Mononuclear cell (primary cell): ENCODE data around the gene APOL6. TPM values are rescaled to one million over a fixed set of nuclear protein-coding genes. Genes with fewer than 3 reads are reported as not detected.
"Not testable (repeated sequence)": the region's sequence is repeated elsewhere in the genome, so short reads cannot be mapped to it uniquely, and the experiment has no call there.

Source experiments
- H3K27me3 ChIP-seq: 2 replicates; pipeline ENCODE4 v1.6.0; 2011; ENCODE audit warnings: low read length, control low read depth; ENCODE audit not compliant: insufficient read depth
- H3K4me1 ChIP-seq: 2 replicates; pipeline ENCODE4 v1.5.1; 2011; ENCODE audit warnings: mild to moderate bottlenecking, low read length, control low read depth; ENCODE audit not compliant: insufficient read depth
- H3K4me3 ChIP-seq: 2 replicates; pipeline ENCODE4 v1.5.1; 2011; ENCODE audit warnings: mild to moderate bottlenecking, low read length, moderate library complexity
- H3K9me3 ChIP-seq: 2 replicates; pipeline ENCODE4 v1.5.1; 2011; ENCODE audit warnings: low read depth, mild to moderate bottlenecking, control low read depth, low read length
- total RNA-seq: library from RNA; depleted of rRNA; stranded (reverse); fragments of >200 nt; gene quantifications from one replicate; pipeline ENCODE4 v1.2.3, GENCODE V29; 2012

APOL6 gene
- total RNA-seq, 1 donor: 54.4 TPM

- Histone ChIP-seq H3K4me1 (peaks cover 20% of the 10 kb centered on the region), H3K27me3 (no peaks in the 10 kb centered on the region), H3K9me3 (no peaks in the 10 kb centered on the region), H3K4me3 (no peak overlapping the region)
Observed at GRCh38 chr22:35611200-35611890, 36.9 kb upstream of the APOL6 start.

DNA sequence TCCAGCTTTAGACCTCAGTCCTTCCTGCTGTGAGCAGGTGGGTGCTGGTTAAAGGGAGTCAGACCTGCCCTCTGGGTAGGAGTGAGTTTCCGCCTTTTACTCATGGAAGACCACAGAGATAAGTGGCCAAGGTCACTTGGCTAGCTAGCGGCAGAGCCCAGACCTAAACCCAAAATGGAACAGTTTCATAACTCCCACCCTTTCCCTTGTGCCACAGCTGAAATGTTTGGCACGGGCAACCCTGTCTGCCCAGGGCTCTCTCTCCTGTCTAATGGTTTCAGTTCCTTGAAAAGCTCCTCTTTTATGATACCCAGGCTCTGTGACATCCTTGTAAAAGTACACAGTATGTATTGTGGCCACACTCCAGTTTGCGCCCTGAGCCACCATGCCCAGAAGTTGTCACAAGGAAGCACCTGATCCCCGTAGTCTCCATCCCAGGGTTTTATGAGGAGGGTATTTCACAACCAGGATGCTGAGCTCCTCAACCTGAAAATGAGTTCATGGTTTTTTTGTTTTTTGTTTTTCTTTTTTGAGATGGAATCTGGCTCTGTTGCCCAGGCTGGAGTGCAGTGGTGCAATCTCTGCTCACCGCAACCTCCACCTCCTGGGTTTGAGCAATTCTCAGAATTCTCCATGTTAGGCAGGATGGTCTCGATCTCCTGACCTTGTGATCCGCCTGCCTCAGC is 36.2 kb upstream of the APOL6 start:
- peaks cover 20% of the 10 kb centered on the region for H3K4me1 ChIP-seq
- no peaks in the 10 kb centered on the region for H3K27me3 ChIP-seq
- H3K9me3 ChIP-seq: no peaks in the 10 kb centered on the region
- H3K4me3 ChIP-seq: no peak overlapping the region

DNA sequence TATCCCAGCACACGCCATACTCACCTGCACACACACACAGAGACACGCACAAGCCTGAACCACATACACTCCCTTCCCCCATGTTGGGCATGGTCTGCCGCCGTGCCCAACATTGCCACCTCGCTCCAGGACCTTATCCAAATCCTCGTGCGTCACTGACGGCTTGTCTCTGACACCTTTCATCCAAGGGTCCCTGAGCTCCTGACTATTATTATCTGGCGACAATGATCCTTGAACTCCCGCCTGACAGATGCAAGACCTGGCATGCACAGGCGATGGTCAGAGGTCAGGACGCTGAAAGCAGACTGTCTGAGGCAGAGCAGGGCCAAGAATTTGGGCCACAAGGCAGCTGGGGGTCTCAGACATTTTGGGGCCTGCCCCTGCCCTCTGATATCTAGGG is 35.3 kb upstream of the APOL6 start:
- peaks cover 13% of the 10 kb centered on the region for H3K4me1 ChIP-seq
- H3K4me3 ChIP-seq: no peak overlapping the region
- no peaks in the 10 kb centered on the region for H3K27me3 ChIP-seq
- no peaks in the 10 kb centered on the region for H3K9me3 ChIP-seq

DNA sequence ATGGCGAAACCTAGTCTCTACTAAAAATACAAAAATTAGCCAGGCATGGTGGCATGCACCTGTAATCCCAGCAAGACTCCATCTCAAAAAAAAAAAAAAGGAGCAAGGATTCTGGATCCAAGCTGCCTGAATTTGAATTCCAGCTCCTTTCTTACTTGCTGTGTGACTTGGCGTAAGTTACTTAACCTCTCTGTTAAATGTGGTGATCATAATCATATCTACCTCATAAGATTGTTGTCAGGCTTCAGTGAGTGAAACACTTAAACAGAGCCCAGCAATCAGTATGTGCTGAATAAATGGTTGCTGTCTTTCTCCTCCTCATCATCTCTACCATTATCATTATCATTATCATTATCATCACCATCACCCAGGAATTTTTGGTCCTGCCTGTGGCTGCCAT is 33.8 kb upstream of the APOL6 start:
- H3K27me3 ChIP-seq: no peaks in the 10 kb centered on the region
- no peaks in the 10 kb centered on the region for H3K9me3 ChIP-seq
- no peak overlapping the region for H3K4me3 ChIP-seq
- H3K4me1 ChIP-seq: peaks cover 12% of the 10 kb centered on the region

DNA sequence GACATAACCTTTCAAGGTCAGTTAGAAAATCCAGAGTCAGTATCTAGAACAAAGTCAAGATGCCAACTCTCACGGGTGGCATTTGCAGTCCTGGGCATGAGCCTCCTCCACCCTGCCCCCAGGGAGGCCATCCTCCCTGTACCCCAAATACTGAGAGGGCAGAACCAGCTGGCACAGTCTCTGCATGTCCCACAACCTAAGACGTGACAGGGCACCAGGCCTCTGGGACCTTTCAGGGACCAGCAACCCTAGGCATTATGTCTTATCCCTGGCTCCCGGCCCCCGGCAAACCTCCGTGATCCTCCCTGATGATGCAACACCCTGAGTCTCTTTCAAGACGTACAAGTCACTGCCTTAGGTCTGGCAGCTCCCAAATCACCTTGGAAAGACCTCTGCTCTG is 33.1 kb upstream of the APOL6 start:
- Histone ChIP-seq H3K27me3 (no peaks in the 10 kb centered on the region), H3K4me1 (peaks cover 12% of the 10 kb centered on the region), H3K4me3 (no peak overlapping the region), H3K9me3 (no peaks in the 10 kb centered on the region)

DNA sequence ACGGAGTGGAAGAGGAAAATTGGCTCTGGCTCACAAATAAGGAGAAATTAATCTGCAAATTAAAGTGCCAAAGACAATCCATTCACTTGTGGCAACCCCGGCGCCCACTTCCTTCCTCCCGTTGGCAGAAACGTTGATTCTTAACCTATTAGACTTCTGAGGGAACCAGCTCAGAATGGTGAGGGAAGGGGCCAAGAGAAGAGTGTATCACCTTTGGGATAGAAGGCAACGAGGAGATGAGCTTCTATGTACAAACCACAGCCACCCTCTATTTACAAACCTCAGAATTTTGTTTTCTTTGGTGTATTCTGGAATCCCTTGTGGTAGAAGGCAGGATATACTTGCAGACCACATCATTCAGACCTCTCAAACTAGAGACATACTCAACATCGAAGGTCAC is 32.2 kb upstream of the APOL6 start:
- H3K9me3 ChIP-seq: no peaks in the 10 kb centered on the region
- no peaks in the 10 kb centered on the region for H3K27me3 ChIP-seq
- peaks cover 12% of the 10 kb centered on the region for H3K4me1 ChIP-seq
- H3K4me3 ChIP-seq: no peak overlapping the region

- H3K9me3 ChIP-seq: no peaks in the 10 kb centered on the region
- H3K4me1 ChIP-seq: peaks cover 2% of the 10 kb centered on the region
- no peak within 1 kb of the TSS for H3K4me3 ChIP-seq
- H3K27me3 ChIP-seq: no peaks in the 10 kb centered on the region
Observed at GRCh38 chr22:35617137-35617755, 31.0 kb upstream of the APOL6 start, which contains the start of gene MB. TSS of gene MB (minus strand) at chr22:35617329. CDS start at chr22:35617257, 72 bp downstream.

DNA sequence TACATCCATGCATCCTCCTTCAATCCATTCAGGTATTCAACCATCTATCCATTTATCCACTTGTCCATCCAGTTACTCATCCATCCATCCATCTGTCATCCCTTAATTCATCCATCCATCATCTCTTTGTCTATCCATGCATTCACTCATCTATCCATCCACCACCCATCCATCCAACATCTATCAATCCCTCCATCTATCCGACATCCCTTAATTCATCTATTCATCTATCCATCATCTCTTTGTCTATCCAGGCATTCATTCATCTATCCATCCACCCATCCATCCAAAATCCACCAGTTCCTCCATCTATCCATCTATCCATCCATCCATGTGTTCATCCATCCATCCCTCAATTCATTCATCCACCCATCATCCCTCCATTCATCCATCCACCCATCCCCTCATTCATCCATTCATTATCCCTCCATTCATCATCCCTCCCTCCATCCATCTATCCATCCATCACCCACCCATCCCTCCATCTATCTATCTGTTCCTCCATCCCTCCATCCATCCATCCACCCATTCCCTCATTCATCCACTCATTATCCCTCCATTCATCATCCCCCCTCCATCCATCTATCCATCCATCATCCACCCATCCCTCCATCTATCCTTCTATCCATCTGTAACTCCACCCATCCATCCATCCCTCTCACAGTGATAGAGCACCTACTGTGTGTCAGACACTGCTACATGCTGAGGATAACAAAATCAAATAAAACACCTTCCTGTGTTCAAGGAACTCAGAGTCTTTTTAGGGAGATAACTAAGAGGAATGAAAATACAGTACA is 29.6 kb upstream of the APOL6 start:
- Histone ChIP-seq H3K4me1 (no peaks in the 10 kb centered on the region), H3K27me3 (no peaks in the 10 kb centered on the region), H3K4me3 (no peak overlapping the region), H3K9me3 (no peaks in the 10 kb centered on the region)

DNA sequence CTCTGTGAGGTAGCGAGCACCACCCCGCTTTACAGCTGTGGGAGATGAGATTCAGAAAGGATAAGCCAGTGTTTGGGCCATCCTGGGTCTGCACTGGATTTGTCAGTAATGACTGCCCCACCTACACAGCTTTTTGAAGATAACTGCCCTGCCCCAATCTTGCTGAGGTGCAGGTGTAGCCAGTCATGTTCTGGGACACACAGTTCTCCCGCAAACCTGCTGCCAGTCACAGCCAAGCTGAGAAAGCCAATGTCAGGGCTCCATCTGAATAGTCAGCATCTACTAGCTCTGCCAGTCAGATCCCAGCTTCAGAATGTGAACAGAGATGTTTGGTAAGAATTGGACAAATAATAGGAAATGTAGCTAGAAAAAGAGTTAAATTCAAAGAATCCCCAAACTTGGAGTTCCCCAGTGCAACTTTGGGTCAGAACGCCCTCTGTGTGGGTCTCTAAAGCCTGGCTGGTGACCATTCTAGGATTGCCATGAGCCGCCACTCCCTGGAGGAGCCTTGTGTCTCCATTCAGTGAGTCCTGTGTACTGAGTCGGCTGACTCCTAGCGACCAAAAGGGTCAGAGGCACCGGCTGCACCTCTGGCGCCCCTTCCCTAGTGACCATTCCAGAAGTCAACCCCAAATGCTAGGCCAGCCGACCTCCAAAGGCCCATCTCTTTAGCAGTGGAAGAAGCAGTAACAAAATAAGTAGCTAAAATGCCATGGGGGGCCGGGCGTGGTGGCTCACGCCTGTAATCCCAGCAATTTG is 28.7 kb upstream of the APOL6 start:
- Histone ChIP-seq H3K27me3 (peaks cover 2% of the 10 kb centered on the region), H3K9me3 (no peaks in the 10 kb centered on the region), H3K4me3 (no peak overlapping the region), H3K4me1 (no peaks in the 10 kb centered on the region)

GRCh38 chr22:35620624-35621251 is 27.5 kb upstream of the APOL6 start:
- H3K27me3 ChIP-seq: peaks cover 8% of the 10 kb centered on the region
- H3K9me3 ChIP-seq: no peaks in the 10 kb centered on the region
- H3K4me3 ChIP-seq: no peak overlapping the region
- no peaks in the 10 kb centered on the region for H3K4me1 ChIP-seq

- Histone ChIP-seq H3K9me3 (no peaks in the 10 kb centered on the region), H3K27me3 (peaks cover 8% of the 10 kb centered on the region), H3K4me1 (no peaks in the 10 kb centered on the region), H3K4me3 (no peak overlapping the region)
Observed at GRCh38 chr22:35621451-35621850, 26.8 kb upstream of the APOL6 start.

DNA sequence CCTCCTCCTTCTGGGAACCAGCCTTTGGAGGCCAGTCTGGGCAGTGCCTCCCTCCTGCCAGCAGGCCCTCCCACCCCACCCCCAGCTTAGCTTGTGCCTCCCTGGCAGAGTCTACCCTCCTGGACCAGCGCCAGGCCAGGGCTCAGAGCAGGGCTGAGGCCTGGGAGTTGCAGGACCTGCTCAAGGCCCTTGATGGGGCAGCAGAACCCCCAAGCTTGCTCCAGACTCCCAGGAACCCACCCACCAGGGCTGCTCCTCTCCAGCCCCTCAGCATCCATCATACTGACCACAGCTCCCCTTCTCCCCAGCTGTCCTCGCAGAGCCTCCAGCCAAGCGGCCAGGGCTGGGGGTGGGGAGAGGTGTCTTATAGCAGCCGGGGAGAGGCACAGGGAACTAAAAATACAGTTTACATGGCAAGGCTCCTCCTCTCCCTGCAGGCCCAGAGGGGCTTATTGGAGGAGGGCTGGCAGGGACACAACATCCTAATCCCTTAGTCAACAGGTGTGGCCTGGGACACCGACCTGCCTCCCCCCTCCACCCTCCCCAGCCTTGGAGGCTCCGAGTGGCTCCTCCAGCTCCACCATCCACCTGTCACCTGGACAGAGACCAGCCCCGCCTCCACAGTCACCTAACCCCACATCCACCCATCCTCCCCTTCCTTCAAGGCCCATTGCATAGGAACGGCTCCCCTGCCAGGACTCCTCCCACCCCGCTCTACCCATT is 25.9 kb upstream of the APOL6 start:
- Histone ChIP-seq H3K9me3 (no peaks in the 10 kb centered on the region), H3K27me3 (peaks cover 8% of the 10 kb centered on the region), H3K4me1 (peaks cover 5% of the 10 kb centered on the region), H3K4me3 (no peak overlapping the region)

GRCh38 chr22:35623885-35624284 is 24.4 kb upstream of the APOL6 start:
- H3K27me3 ChIP-seq, H3K4me3 ChIP-seq, H3K9me3 ChIP-seq: not testable (repeated sequence)
- peaks cover 11% of the 10 kb centered on the region for H3K4me1 ChIP-seq
